Cerebellar cortex (tissue), 1 donor: ENCODE results near the gene UBE3C.

ENCODE experiments used
- DNase-seq: peaks from one replicate; pipeline ENCODE4 v3.0.0-alpha.2; 2015; ENCODE audit warnings: low spot score

Gene UBE3C

DNA sequence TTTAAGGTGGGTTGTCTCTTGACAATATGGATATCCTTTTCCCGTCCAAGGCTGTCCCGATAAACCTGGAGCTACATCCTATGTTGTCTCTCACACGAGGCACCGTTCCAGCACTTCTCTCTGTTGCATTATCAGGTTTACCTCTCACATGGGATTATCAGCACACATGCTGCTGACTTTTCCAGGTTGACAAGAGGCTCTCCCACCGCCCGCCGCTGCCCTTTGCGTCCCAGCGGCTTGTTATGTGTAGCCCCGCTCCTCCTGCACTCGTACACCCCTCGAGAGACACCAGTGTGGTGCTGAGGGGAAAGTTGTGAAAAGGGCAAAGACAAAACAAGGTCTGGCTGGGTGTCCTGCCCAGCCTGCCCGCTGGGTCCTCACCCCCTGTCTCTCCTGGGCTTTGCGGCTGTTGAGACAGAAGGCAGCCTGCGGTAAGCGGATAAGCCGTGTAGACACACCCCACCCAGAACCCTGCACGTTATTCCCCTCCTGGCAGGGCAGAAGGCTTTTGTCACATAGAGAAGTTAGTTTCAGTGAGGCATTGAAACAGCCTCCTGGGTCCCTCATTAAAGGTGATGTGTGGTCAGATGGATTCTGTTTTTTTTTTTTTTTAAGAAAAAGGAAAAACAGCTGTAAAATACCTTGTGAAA lies 38.7 kb downstream of the UBE3C start:
- no peak for DNase-seq

DNA sequence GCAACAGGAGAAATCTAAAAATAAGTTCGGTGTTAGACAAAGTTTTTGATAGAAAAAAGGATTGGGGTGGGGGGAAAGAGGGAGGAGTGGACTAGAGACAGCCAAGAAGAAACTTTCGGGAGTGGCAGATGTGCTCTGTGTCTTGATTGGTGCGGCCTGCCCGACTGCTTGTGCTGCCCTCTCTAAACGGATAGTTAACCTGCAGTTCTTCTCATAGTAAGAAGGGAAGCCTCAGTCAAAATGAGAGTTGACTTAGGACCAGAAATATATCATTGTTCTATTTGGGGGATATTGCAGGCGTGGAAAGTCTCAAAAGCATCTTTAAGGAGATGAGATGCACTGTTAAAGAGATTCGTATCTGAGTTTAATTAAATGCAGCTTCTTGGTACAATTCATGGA lies 39.3 kb downstream of the UBE3C start:
- DNase-seq, result no peak

DNA sequence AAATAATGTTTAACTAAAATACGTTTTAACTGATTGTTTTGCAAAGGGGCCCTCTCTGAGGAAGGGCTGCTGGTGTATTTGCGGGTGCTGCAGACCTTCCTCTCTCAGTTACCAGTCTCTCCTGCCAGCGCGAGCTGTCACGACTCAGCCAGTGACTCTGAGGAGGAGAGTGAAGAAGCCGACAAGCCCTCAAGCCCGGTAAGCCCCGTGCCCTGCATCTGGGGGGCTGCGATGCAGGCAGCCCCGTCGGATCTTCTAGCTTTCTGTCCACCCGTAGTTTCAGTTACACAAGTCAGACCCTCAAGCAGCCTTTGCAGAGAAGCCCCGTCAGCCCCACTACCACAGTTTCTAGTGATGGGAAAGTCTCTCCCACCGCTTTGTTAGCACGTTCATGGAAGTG lies 45.1 kb downstream of the UBE3C start:
- no peak for DNase-seq

- no peak for DNase-seq
Observed at GRCh38 chr7:157188091-157188665, 49.5 kb downstream of the UBE3C start.

- no peak for DNase-seq
Observed at GRCh38 chr7:157189405-157189804, 50.7 kb downstream of the UBE3C start.

DNA sequence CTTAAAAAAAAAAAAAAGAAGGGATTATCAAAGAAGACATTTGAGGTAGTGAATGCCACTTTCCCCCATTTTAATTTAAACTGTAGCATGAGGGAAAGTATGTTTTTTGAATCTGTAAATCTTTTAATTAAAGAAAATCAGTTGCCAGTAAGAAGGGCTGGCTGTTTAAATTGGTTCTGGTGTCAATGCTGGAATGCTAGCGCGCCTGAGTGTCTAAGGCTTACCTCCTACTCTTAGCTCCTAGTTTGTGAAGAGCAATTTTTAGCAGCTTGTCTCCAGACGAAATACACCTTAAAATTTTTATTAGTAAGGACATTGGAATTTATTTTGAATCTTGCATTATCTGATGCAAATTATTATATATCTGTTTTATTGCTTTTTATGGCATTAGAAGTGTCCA lies 54.1 kb downstream of the UBE3C start:
- no peak for DNase-seq

DNA sequence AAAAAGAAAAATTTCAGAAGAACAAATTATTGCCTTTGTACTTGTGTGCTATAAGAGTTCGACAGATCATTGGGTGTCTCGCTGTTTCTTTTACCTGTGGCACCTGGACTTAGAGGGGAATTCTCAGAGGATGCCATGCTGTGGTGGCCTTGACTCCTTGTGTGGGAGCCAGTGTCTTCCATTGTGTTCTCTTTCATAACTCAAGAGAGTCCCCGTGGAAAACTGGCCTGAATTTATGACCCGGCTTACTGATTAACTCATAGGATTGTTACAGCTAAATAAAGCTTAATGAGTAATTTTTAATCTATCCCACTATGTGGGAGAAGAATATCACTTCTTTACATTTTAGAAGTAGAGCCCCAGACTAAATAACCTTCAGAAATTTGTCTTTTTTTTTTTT lies 54.5 kb downstream of the UBE3C start:
- DNase-seq, result no peak

DNA sequence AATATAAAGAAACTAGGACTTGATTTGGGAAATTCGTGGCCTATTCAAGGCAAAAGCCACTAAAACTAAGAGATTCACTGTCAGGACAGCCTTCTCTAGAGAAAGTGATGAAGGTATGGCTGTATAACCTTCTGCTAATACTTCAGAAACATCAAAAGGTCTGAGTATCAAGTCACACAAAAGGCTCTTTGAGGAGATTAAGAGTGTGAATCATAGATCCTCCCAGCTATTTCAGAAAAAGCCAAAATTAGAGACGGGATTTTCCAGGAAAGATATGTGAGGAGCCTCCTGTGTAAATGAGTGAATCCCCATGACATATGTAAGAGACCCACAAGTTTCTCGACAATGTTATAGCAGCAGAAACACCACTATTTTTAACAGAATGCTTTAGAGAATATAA lies 56.2 kb downstream of the UBE3C start:
- no peak for DNase-seq

- no peak for DNase-seq
Observed at GRCh38 chr7:157195868-157196267, 57.1 kb downstream of the UBE3C start.

DNA sequence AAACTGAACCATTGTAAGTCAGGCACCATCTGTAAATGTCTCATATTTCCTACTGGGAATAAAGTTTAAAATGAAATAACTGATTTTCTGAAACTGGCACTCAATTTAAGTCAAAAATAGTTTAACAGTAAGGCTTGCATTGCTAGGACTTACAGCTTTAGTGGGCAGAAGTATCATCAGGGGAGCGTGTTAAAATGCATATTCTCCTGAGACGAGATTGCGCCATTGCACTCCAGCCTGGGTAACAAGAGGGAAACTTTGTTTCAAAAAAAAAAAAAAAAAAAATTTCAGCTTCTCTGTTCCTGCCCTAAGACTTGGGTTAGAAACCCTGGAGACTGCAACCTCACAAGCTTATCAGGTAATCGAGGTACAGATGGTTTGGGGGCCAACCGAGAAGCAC lies 65.4 kb downstream of the UBE3C start:
- DNase-seq, result no peak

DNA sequence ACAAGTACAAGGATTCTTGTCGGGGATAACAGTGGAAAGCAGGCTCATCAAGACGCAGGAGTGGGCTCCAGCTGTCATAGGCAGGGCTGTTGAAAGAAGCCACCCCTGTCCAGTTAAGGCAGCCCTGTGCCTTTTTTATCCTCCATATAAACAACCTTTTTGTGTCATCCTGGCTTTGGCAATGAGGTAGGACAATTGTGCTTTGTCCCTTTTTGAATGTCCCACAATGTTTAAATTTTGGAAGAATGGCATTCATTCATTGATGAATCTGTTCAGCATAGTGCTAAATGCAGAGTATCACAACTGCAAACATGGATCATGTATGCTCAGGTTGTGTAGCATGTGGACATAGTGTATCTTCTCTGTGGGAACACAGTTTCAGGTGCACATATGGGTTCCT lies 66.7 kb downstream of the UBE3C start:
- no peak for DNase-seq

DNA sequence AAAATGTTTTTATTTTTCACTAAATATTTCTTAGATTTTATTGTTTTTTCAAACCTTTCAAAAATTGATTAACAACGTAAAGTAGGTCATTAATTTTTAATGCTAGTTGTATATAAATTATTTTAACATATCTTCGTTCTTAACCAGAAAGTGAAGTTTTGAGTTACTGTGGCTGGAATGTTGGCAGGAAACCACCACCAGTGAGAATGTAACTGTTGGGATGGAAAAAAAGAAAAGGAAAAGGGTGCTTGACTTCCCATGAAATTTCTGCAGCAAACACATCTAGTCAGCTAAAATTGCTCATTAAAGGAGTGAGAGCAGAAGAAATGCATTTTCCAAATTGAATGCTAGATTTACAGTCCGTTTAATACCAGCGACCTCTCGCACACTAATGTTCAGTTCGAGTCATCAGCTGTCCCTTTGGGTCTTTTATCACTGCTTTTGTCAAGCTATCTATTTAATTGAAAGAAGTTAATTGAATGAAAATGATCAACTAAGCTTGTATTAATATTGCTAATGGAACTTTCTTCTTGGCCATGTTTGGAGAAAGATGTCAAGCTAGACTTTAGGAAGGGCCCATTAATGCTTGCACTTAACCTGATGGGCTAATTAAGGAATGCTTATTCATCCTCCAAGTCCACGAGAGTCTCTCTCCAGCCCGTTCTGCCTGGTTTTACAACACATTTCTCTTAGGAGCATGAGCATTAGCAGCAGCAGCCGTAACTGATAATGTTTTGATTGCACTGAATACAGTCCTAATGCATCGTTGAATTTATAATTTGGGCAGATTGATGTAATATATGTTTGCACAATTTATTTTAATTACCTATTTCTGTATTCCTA lies 70.1 kb downstream of the UBE3C start:
- DNase-seq, result no peak

- no peak for DNase-seq
Observed at GRCh38 chr7:157210682-157211081, 72.0 kb downstream of the UBE3C start.

DNA sequence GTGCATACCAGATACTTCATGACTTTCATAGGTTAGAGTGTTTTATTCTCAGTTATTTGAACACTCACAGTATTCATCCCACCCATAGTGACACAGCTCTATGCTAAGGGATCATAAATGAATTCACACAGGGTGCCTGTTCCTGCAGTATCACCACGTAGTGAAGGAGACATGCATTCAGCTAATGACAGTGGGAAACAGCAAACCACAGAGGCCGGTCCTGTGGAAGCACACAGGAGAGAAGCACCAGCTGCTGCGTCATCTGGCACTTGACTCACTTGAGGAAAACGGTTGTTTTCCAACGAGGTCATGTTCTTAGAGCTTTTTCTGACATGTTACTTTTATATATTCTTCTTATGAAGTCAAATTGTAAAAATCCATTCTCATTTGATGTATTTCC lies 73.0 kb downstream of the UBE3C start:
- peak; percentile 50 for DNase-seq

DNA sequence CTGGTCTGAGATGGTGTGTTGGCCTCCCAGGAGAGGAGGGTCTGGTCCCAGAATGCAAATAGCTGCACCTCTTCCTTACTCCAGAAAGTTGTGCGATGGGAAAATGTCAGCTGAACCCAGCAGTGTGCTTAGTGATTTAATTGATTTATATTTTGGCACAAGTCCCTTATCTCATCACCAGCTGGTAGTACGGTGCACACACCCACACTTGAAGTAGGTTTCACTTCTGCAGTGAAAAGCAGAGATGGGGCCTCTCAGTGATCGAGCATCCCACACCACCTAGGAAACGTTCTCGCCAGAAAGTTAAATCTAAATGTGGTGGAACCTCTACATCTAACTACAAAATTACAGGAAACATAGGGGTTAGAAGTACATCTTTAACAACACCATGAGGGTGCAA lies 80.4 kb downstream of the UBE3C start:
- DNase-seq, result no peak

DNA sequence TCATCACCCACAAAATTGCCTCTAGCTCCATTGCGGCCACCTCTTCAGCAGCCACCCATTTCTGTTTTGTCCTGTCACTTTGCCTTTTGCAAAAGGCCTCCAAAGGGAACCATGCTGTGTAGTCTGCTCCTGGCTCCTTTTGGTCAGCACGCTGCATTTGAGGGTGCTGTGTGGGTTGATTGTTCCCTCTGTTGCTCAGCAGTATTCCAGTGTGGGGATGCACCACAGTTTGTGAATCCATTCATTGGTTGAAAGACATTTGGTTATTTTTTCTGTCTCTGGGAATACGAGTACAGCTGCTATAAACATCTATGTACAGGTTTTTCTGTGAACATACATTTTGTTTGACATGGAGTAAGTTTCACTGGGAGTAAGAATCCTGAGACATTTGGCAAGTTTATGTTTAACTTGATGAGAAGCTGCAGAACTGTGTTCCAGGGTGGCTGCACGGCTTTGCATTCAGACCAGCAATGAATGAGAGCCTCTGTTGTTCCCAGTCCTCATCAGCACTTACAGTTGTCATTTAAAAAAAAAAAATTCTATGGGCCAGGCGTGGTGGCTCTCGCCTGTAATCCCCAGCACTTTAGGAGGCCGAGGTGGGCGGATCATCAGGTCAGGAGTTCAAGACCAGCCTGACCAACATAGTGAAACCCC lies 82.3 kb downstream of the UBE3C start:
- no peak for DNase-seq

- DNase-seq, result no peak
Observed at GRCh38 chr7:157222687-157223086, 84.0 kb downstream of the UBE3C start.

DNA sequence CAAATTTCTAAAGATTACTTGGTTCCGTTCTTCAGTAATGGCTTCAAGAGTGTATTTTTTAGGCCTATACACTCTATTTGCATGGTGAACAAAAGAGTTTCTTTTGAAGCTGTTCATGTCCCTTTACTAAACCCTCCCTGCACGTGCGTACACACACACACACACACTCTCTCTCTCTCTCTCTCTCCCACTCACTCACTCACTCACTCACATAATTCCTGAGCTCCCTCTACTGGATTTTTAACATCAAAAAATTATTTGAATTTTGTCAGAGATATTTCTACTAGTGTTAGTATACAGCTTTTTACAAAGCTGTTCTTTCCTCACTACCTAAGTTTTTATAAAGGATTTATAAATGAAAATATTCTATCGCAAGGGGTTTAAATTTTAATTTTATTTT lies 85.9 kb downstream of the UBE3C start:
- DNase-seq, result no peak

- peak; percentile 51 for DNase-seq
Observed at GRCh38 chr7:157228864-157229422, 90.2 kb downstream of the UBE3C start.

DNA sequence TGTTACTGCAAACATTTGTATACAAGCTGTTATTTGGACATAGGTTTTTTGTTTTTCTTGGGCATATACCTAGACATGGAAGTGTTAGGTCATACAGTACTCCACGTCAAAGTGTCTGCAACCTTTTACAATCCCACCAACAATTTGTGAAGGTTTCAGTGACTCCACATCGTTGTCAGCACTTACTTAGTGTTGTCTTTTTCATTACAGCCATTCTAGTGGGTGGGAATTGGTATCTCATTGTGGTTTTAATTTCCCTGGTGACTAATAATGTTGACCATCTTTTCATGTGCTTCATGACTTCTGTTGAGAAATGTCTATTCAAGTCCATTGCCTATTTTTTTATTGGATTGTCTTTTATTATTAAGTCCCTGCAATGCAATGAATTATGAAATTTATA lies 95.0 kb downstream of the UBE3C start:
- no peak for DNase-seq

DNA sequence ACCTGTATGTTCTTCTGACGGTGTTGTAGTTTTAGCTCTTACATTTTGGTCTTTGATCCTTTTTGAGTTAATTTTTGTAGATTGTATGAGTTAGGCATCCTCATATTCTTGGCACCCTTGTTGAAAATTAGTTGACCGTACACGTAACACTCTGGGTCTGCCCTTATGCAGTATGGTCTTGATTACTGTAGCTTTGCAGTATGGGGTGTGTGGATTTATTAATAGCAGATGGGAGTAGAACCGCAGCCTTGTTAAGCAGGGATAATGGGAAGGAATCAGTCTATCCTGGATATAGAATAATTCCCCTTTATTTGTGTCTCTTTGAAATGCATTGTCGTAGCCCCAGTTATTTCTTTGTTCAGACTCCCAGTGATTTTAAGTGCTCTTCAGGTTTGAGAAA lies 95.5 kb downstream of the UBE3C start:
- DNase-seq, result no peak
